ENCODE data around the gene KIF1C.

KIF1C gene

GRCh38 chr17:5034651-5035050 is 36.9 kb downstream of the KIF1C start:
- Histone ChIP-seq H3K36me3 (ENCODE audit: control insufficient read depth, insufficient read depth, low read length) (no peaks in the 10 kb centered on the region), H2AFZ (no peak overlapping the region), H3K9me3 (ENCODE audit: control insufficient read depth, low read length) (no peaks in the 10 kb centered on the region), H3K27me3 (ENCODE audit: control insufficient read depth, insufficient read depth, low read length) (no peaks in the 10 kb centered on the region), H3K4me2 (ENCODE audit: low read length) (no peak overlapping the region), H3K27ac (no peak overlapping the region), H3K9ac (no peak overlapping the region), H3K79me2 (no peaks in the 10 kb centered on the region), H3K4me1 (no peaks in the 10 kb centered on the region), H3K4me3 (ENCODE audit: low read depth, low read length) (no peak overlapping the region)
- TF ChIP-seq, protein P1, sequence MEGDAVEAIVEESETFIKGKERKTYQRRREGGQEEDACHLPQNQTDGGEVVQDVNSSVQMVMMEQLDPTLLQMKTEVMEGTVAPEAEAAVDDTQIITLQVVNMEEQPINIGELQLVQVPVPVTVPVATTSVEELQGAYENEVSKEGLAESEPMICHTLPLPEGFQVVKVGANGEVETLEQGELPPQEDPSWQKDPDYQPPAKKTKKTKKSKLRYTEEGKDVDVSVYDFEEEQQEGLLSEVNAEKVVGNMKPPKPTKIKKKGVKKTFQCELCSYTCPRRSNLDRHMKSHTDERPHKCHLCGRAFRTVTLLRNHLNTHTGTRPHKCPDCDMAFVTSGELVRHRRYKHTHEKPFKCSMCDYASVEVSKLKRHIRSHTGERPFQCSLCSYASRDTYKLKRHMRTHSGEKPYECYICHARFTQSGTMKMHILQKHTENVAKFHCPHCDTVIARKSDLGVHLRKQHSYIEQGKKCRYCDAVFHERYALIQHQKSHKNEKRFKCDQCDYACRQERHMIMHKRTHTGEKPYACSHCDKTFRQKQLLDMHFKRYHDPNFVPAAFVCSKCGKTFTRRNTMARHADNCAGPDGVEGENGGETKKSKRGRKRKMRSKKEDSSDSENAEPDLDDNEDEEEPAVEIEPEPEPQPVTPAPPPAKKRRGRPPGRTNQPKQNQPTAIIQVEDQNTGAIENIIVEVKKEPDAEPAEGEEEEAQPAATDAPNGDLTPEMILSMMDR (IDR thresholded peaks at IDR 0.05), result no peak

DNA sequence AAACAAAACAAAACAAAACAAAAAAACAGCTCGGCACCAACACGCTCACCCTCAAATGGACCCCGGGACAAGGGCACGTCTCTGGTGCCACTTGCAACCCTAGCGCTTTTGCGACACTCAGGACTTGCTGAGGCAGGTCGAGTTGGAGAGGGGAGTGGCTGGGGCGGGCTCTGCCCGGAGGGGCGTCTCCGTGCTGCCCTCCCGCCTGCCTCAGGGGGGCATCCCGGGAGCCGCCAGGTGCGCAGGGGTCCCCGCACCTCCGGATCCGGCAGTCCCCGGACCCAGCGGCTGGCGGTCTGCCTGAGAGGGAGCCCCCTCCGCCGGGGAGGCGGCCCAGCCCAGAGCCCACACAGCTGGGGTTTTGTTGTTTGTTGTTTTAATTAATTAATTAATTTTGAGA is 37.6 kb downstream of the KIF1C start, which contains the start of gene SLC52A1:
SLC52A1 (minus strand) TSS at position 112 of the 400 bp plus-strand sequence. CDS start 820 bp downstream, outside the sequence.
- TF ChIP-seq, protein P1 (IDR thresholded peaks at IDR 0.05), result no peak
- H3K9ac ChIP-seq, result no peak within 1 kb of the TSS

DNA sequence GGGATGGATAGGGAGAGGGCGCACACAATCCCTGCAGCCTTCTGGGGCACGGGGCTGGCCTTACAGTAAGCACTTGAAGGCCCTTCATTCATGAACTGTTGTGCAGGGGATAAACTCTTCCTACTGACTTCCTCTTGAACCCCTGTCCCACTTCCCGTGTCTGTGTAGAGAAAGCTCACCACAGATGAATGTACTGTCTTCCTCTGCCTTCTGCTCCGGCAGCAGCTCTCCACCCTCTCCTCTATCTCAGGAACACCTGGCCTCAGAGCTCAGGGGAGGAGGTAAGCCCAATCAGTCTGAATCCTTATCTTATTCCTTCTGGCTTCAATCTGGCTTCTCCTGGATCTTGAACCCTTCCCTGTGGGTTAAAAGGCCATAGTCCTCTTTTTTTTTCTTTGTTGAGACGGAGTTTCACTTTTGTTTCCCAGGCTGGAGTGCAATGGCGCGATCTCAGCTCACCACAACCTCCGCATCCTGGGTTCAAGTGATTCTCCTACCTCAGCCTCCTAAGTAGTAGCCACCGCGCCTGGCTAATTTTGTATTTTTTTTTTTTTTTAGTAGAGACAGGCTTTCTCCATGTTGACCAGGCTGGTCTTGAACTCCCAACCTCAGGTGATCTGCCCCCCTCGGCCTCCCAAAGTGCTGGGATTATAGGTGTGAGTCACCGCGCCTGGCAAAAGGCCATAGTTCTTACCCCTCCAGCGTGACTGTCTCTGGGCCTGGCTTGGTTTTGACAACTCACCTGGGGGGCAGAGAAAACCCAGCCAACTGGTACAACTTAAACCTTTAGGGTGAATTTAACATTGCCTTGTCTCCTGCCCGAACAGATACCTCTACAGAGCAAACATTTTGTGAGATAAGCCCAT is 44.6 kb downstream of the KIF1C start:
- no peak overlapping the region for H3K4me3 ChIP-seq (ENCODE audit: low read depth, low read length)
- H3K27ac ChIP-seq, result no peak overlapping the region
- no peak overlapping the region for H3K9ac ChIP-seq
- TF ChIP-seq, protein P1 (IDR thresholded peaks at IDR 0.05), result no peak
- H3K79me2 ChIP-seq, result no peaks in the 10 kb centered on the region
- H3K27me3 ChIP-seq (ENCODE audit: control insufficient read depth, insufficient read depth, low read length), result no peaks in the 10 kb centered on the region
- no peaks in the 10 kb centered on the region for H3K9me3 ChIP-seq (ENCODE audit: control insufficient read depth, low read length)
- H3K36me3 ChIP-seq (ENCODE audit: control insufficient read depth, insufficient read depth, low read length), result no peaks in the 10 kb centered on the region
- no peak overlapping the region for H2AFZ ChIP-seq
- H3K4me2 ChIP-seq (ENCODE audit: low read length), result no peak overlapping the region
- no peaks in the 10 kb centered on the region for H3K4me1 ChIP-seq

More for the DNA sequence above, 37.6 kb downstream of the KIF1C start, which contains the start of gene SLC52A1:
- H2AFZ ChIP-seq, result peak within 1 kb of the TSS; percentile 48
- H3K27ac ChIP-seq, result no peak within 1 kb of the TSS
- H3K27me3 ChIP-seq (ENCODE audit: control insufficient read depth, insufficient read depth, low read length), result no peaks in the 10 kb centered on the region
- no peaks in the 10 kb centered on the region for H3K79me2 ChIP-seq
- no peaks in the 10 kb centered on the region for H3K9me3 ChIP-seq (ENCODE audit: control insufficient read depth, low read length)
- no peaks in the 10 kb centered on the region for H3K36me3 ChIP-seq (ENCODE audit: control insufficient read depth, insufficient read depth, low read length)
- H3K4me1 ChIP-seq, result no peaks in the 10 kb centered on the region
- H3K4me3 ChIP-seq (ENCODE audit: low read depth, low read length), result peak within 1 kb of the TSS; percentile 44
- peak within 1 kb of the TSS; percentile 81 for H3K4me2 ChIP-seq (ENCODE audit: low read length)

- H3K27ac ChIP-seq, result no peak overlapping the region
- no peaks in the 10 kb centered on the region for H3K4me1 ChIP-seq
- TF ChIP-seq, protein P1 (IDR thresholded peaks at IDR 0.05), result no peak
- no peak overlapping the region for H3K9ac ChIP-seq
- H3K4me3 ChIP-seq (ENCODE audit: low read depth, low read length), result no peak overlapping the region
- no peaks in the 10 kb centered on the region for H3K36me3 ChIP-seq (ENCODE audit: control insufficient read depth, insufficient read depth, low read length)
- no peak overlapping the region for H2AFZ ChIP-seq
- H3K9me3 ChIP-seq (ENCODE audit: control insufficient read depth, low read length), result no peaks in the 10 kb centered on the region
- H3K79me2 ChIP-seq, result no peaks in the 10 kb centered on the region
- H3K4me2 ChIP-seq (ENCODE audit: low read length), result no peak overlapping the region
- H3K27me3 ChIP-seq (ENCODE audit: control insufficient read depth, insufficient read depth, low read length), result no peaks in the 10 kb centered on the region
These were observed 45.8 kb downstream of the KIF1C start for GRCh38 chr17:5043524-5043923.

All from parathyroid adenoma (tissue), 2 donors.